Measurements from ENCODE around the gene SPEM3.

Gene SPEM3

GRCh38 chr17:7440834-7441195 is 12.2 kb downstream of the SPEM3 start:
- Histone ChIP-seq H3K27me3 (ENCODE audit: control insufficient read depth in 1 of 2, insufficient read depth in 2 of 2, low read length in 2 of 2) (peaks cover 28 to 43% of the 10 kb centered on the region in 2 donors), H3K27ac (ENCODE audit: low read depth, low read length) (no peak overlapping the region), H3K36me3 (ENCODE audit: control insufficient read depth in 1 of 2, insufficient read depth in 2 of 2, low read length in 2 of 2) (no peaks in the 10 kb centered on the region), H3K4me1 (ENCODE audit: control insufficient read depth in 1 of 2, insufficient read depth in 2 of 2, low read length in 2 of 2) (peaks cover 35 to 43% of the 10 kb centered on the region in 2 donors), H3K4me3 (ENCODE audit: low read depth in 1 of 2, low read length in 2 of 2) (no peak overlapping the region), H3K9me3 (ENCODE audit: control insufficient read depth in 1 of 2, low read length in 2 of 2) (no peaks in the 10 kb centered on the region), H3K9ac (ENCODE audit: low read depth in 1 of 2, low read length in 2 of 2) (no peak overlapping the region)

GRCh38 chr17:7441266-7441665 is 12.6 kb downstream of the SPEM3 start:
- Histone ChIP-seq H3K4me1 (ENCODE audit: control insufficient read depth in 1 of 2, insufficient read depth in 2 of 2, low read length in 2 of 2) (peaks cover 35 to 45% of the 10 kb centered on the region in 2 donors), H3K36me3 (ENCODE audit: control insufficient read depth in 1 of 2, insufficient read depth in 2 of 2, low read length in 2 of 2) (no peaks in the 10 kb centered on the region), H3K9ac (ENCODE audit: low read depth in 1 of 2, low read length in 2 of 2) (no peak overlapping the region), H3K27me3 (ENCODE audit: control insufficient read depth in 1 of 2, insufficient read depth in 2 of 2, low read length in 2 of 2) (peaks cover 28 to 44% of the 10 kb centered on the region in 2 donors), H3K9me3 (ENCODE audit: control insufficient read depth in 1 of 2, low read length in 2 of 2) (no peaks in the 10 kb centered on the region), H3K27ac (ENCODE audit: low read depth, low read length) (no peak overlapping the region), H3K4me3 (ENCODE audit: low read depth in 1 of 2, low read length in 2 of 2) (no peak overlapping the region)

- Histone ChIP-seq H3K9ac (ENCODE audit: low read depth in 1 of 2, low read length in 2 of 2) (no peak overlapping the region), H3K36me3 (ENCODE audit: control insufficient read depth in 1 of 2, insufficient read depth in 2 of 2, low read length in 2 of 2) (no peaks in the 10 kb centered on the region), H3K27ac (ENCODE audit: low read depth, low read length) (no peak overlapping the region), H3K27me3 (ENCODE audit: control insufficient read depth in 1 of 2, insufficient read depth in 2 of 2, low read length in 2 of 2) (peaks cover 34 to 52% of the 10 kb centered on the region in 2 donors), H3K9me3 (ENCODE audit: control insufficient read depth in 1 of 2, low read length in 2 of 2) (no peaks in the 10 kb centered on the region), H3K4me1 (ENCODE audit: control insufficient read depth in 1 of 2, insufficient read depth in 2 of 2, low read length in 2 of 2) (peaks cover 34 to 42% of the 10 kb centered on the region in 2 donors), H3K4me3 (ENCODE audit: low read depth in 1 of 2, low read length in 2 of 2) (no peak overlapping the region)
These were observed 13.5 kb downstream of the SPEM3 start for GRCh38 chr17:7442142-7442541.

- Histone ChIP-seq H3K27me3 (ENCODE audit: control insufficient read depth in 1 of 2, insufficient read depth in 2 of 2, low read length in 2 of 2) (peaks cover 35 to 47% of the 10 kb centered on the region in 2 donors), H3K36me3 (ENCODE audit: control insufficient read depth in 1 of 2, insufficient read depth in 2 of 2, low read length in 2 of 2) (no peaks in the 10 kb centered on the region), H3K27ac (ENCODE audit: low read depth, low read length) (no peak overlapping the region), H3K9me3 (ENCODE audit: control insufficient read depth in 1 of 2, low read length in 2 of 2) (no peaks in the 10 kb centered on the region), H3K9ac (ENCODE audit: low read depth in 1 of 2, low read length in 2 of 2) (no peak overlapping the region), H3K4me1 (ENCODE audit: control insufficient read depth in 1 of 2, insufficient read depth in 2 of 2, low read length in 2 of 2) (peaks cover 19 to 29% of the 10 kb centered on the region in 2 donors), H3K4me3 (ENCODE audit: low read depth in 1 of 2, low read length in 2 of 2) (no peak overlapping the region)
These were observed 15.1 kb downstream of the SPEM3 start for GRCh38 chr17:7443499-7444485.

GRCh38 chr17:7444682-7445618 is 16.3 kb downstream of the SPEM3 start, which contains the start of gene CHRNB1:
CHRNB1 (plus strand) TSS chr17:7445061; CDS start chr17:7445128, 67 bp downstream.
- peaks cover 19 to 21% of the 10 kb centered on the region in 2 donors for H3K4me1 ChIP-seq (ENCODE audit: control insufficient read depth in 1 of 2, insufficient read depth in 2 of 2, low read length in 2 of 2)
- no peak within 1 kb of the TSS for H3K27ac ChIP-seq (ENCODE audit: low read depth, low read length)
- H3K27me3 ChIP-seq (ENCODE audit: control insufficient read depth in 1 of 2, insufficient read depth in 2 of 2, low read length in 2 of 2): peaks cover 31 to 40% of the 10 kb centered on the region in 2 donors
- no peaks in the 10 kb centered on the region for H3K36me3 ChIP-seq (ENCODE audit: control insufficient read depth in 1 of 2, insufficient read depth in 2 of 2, low read length in 2 of 2)
- H3K4me3 ChIP-seq (ENCODE audit: low read depth in 1 of 2, low read length in 2 of 2): peak within 1 kb of the TSS; percentile 66 to 69
- peak within 1 kb of the TSS; percentile 10 to 18 for H3K9ac ChIP-seq (ENCODE audit: low read depth in 1 of 2, low read length in 2 of 2)
- H3K9me3 ChIP-seq (ENCODE audit: control insufficient read depth in 1 of 2, low read length in 2 of 2): no peaks in the 10 kb centered on the region

- peak overlapping the region; percentile 66 to 69 for H3K4me3 ChIP-seq (ENCODE audit: low read depth in 1 of 2, low read length in 2 of 2)
- H3K27me3 ChIP-seq (ENCODE audit: control insufficient read depth in 1 of 2, insufficient read depth in 2 of 2, low read length in 2 of 2): peaks cover 26 to 34% of the 10 kb centered on the region in 2 donors
- H3K36me3 ChIP-seq (ENCODE audit: control insufficient read depth in 1 of 2, insufficient read depth in 2 of 2, low read length in 2 of 2): no peaks in the 10 kb centered on the region
- H3K4me1 ChIP-seq (ENCODE audit: control insufficient read depth in 1 of 2, insufficient read depth in 2 of 2, low read length in 2 of 2): peaks cover 13 to 14% of the 10 kb centered on the region in 2 donors
- peak overlapping the region; percentile 10 to 12 for H3K9ac ChIP-seq (ENCODE audit: low read depth in 1 of 2, low read length in 2 of 2)
- no peaks in the 10 kb centered on the region for H3K9me3 ChIP-seq (ENCODE audit: control insufficient read depth in 1 of 2, low read length in 2 of 2)
- H3K27ac ChIP-seq (ENCODE audit: low read depth, low read length): no peak overlapping the region
These were observed 16.9 kb downstream of the SPEM3 start for GRCh38 chr17:7445619-7445968.

- no peak overlapping the region for H3K27ac ChIP-seq (ENCODE audit: low read depth, low read length)
- no peaks in the 10 kb centered on the region for H3K36me3 ChIP-seq (ENCODE audit: control insufficient read depth in 1 of 2, insufficient read depth in 2 of 2, low read length in 2 of 2)
- H3K4me1 ChIP-seq (ENCODE audit: control insufficient read depth in 1 of 2, insufficient read depth in 2 of 2, low read length in 2 of 2): peaks cover 12 to 13% of the 10 kb centered on the region in 2 donors
- H3K27me3 ChIP-seq (ENCODE audit: control insufficient read depth in 1 of 2, insufficient read depth in 2 of 2, low read length in 2 of 2): peaks cover 13 to 23% of the 10 kb centered on the region in 2 donors
- no peak overlapping the region for H3K4me3 ChIP-seq (ENCODE audit: low read depth in 1 of 2, low read length in 2 of 2)
- no peak overlapping the region for H3K9ac ChIP-seq (ENCODE audit: low read depth in 1 of 2, low read length in 2 of 2)
- H3K9me3 ChIP-seq (ENCODE audit: control insufficient read depth in 1 of 2, low read length in 2 of 2): no peaks in the 10 kb centered on the region
These were observed 19.8 kb downstream of the SPEM3 start for GRCh38 chr17:7448461-7448860.

GRCh38 chr17:7459961-7460545 is 31.4 kb downstream of the SPEM3 start:
- Histone ChIP-seq H3K4me1 (ENCODE audit: control insufficient read depth in 1 of 2, insufficient read depth in 2 of 2, low read length in 2 of 2) (peaks cover 0 to 3% of the 10 kb centered on the region in 2 donors), H3K27me3 (ENCODE audit: control insufficient read depth in 1 of 2, insufficient read depth in 2 of 2, low read length in 2 of 2) (no peaks in the 10 kb centered on the region), H3K4me3 (ENCODE audit: low read depth in 1 of 2, low read length in 2 of 2) (no peak overlapping the region), H3K9me3 (ENCODE audit: control insufficient read depth in 1 of 2, low read length in 2 of 2) (no peaks in the 10 kb centered on the region), H3K36me3 (ENCODE audit: control insufficient read depth in 1 of 2, insufficient read depth in 2 of 2, low read length in 2 of 2) (peaks cover 2 to 12% of the 10 kb centered on the region in 2 donors), H3K27ac (ENCODE audit: low read depth, low read length) (no peak overlapping the region), H3K9ac (ENCODE audit: low read depth in 1 of 2, low read length in 2 of 2) (no peak overlapping the region)

GRCh38 chr17:7460850-7461660 is 32.4 kb downstream of the SPEM3 start:
- Histone ChIP-seq H3K27ac (ENCODE audit: low read depth, low read length) (no peak overlapping the region), H3K4me3 (ENCODE audit: low read depth in 1 of 2, low read length in 2 of 2) (no peak overlapping the region), H3K36me3 (ENCODE audit: control insufficient read depth in 1 of 2, insufficient read depth in 2 of 2, low read length in 2 of 2) (peaks cover 2 to 14% of the 10 kb centered on the region in 2 donors), H3K9me3 (ENCODE audit: control insufficient read depth in 1 of 2, low read length in 2 of 2) (no peaks in the 10 kb centered on the region), H3K4me1 (ENCODE audit: control insufficient read depth in 1 of 2, insufficient read depth in 2 of 2, low read length in 2 of 2) (peaks cover 0 to 3% of the 10 kb centered on the region in 2 donors), H3K9ac (ENCODE audit: low read depth in 1 of 2, low read length in 2 of 2) (no peak overlapping the region), H3K27me3 (ENCODE audit: control insufficient read depth in 1 of 2, insufficient read depth in 2 of 2, low read length in 2 of 2) (no peaks in the 10 kb centered on the region)

Data from duodenal mucosa (tissue), 2 donors.